ENCODE data around the gene PFDN2. TPM values are rescaled to one million over a fixed set of nuclear protein-coding genes. Genes with fewer than 3 reads are reported as not detected.

PFDN2 gene
- total and polyA plus RNA-seq, 2 of the 4 experiments (the other 2 are of a cell fraction), result 62.4 to 179 TPM

- Histone ChIP-seq H3K23ac (ENCODE audit: low read depth, low read length) (peak overlapping the region; percentile 27; the same call in 1 of the 2 replicates), H3K9ac (ENCODE audit: low read depth, low read length) (no peak overlapping the region), H3K9me1 (ENCODE audit: insufficient read depth, low read length) (peaks cover 14% of the 10 kb centered on the region), H3K14ac (replicated peaks; ENCODE audit: low read depth, low read length) (peak overlapping the region; percentile 71; the same call in 1 of the 2 replicates), H3K27me3 (ENCODE audit: control insufficient read depth, insufficient read depth, low read length) (no peaks in the 10 kb centered on the region), H3K4me1 (ENCODE audit: control insufficient read depth, insufficient read depth, low read length) (peaks cover 10% of the 10 kb centered on the region), H4K8ac (ENCODE audit: low read depth in 2 of 2, low read length in 2 of 2) (no peak overlapping the region), H2BK20ac (ENCODE audit: low read depth, low read length) (peak overlapping the region; percentile 2; the same call in 1 of the 2 replicates), H2BK15ac (ENCODE audit: low read depth, low read length) (no peak overlapping the region), H4K5ac (ENCODE audit: low read depth, low read length) (no peak overlapping the region), H2BK120ac (ENCODE audit: low read depth, low read length) (peak overlapping the region; percentile 46; the same call in 1 of the 2 replicates), H3K79me1 (ENCODE audit: low read depth in 1 of 2, low read length in 2 of 2) (no peaks in the 10 kb centered on the region), H2AK9ac (replicated peaks; ENCODE audit: low read depth, low read length, poor library complexity) (no peak overlapping the region), H3K18ac (ENCODE audit: low read depth, low read length) (no peak overlapping the region), H3K4me2 (ENCODE audit: low read depth, low read length) (no peak overlapping the region), H2AFZ (replicated peaks; ENCODE audit: low read length, poor library complexity) (no peak overlapping the region), H4K91ac (ENCODE audit: insufficient read depth, low read depth, low read length) (no peak overlapping the region), H3K9me3 (ENCODE audit: control insufficient read depth, insufficient read depth, low read length) (no peaks in the 10 kb centered on the region), H3K4me3 (ENCODE audit: insufficient read depth, low read depth, low read length) (no peak overlapping the region), H4K20me1 (ENCODE audit: insufficient read depth, low read length) (no peaks in the 10 kb centered on the region), H2AK5ac (ENCODE audit: low read depth, low read length) (peak overlapping the region; percentile 14; the same call in 1 of the 2 replicates), H3K4ac (ENCODE audit: low read depth, low read length) (peak overlapping the region; percentile 39; the same call in 1 of the 2 replicates), H3K36me3 (ENCODE audit: control insufficient read depth, insufficient read depth, low read length) (no peaks in the 10 kb centered on the region), H3K27ac (ENCODE audit: insufficient read depth, low read length) (no peak overlapping the region), H2BK5ac (ENCODE audit: low read depth, low read length, poor library complexity, severe bottlenecking) (no peak overlapping the region), H3K56ac (ENCODE audit: extremely low read depth, insufficient read depth, low read length) (no peak overlapping the region)
- ChIA-PET CTCF (no interaction called here), POLR2A (ENCODE audit: unreplicated experiment) (no interaction called here)
- no TSS peak for BruUV-seq (replicated peaks)
- in situ Hi-C loops (cut with MboI; ENCODE audit: low sequenced_read_pairs), result no loop called here
- WGBS, 2 experiments (ENCODE audit: extremely low coverage in 2 of 2, insufficient read length in 1 of 2), result 100% methylated on average over 4 of the region's 7 CpGs; no CpG with 5 or more reads in 1 of the 2 experiments
- intact Hi-C loops (cut with micrococcal nuclease), result no loop called here
- DNase-seq (no peak), ATAC-seq (ENCODE audit: low read depth) (no peak)
- dilution Hi-C loops (cut with HindIII; ENCODE audit: low sequenced_read_pairs, unreplicated experiment), result no loop called here
- TF ChIP-seq RFX5 (IDR thresholded peaks at IDR 0.05; ENCODE audit: low read depth, low read length), result no peak
- no peak for TF ChIP-seq CHD1 (IDR thresholded peaks at IDR 0.05; ENCODE audit: low read depth, low read length)
- no peak for TF ChIP-seq ELK1 (IDR thresholded peaks at IDR 0.05; ENCODE audit: borderline replicate concordance, low read depth, low read length)
- no peak for TF ChIP-seq CEBPB (IDR thresholded peaks at IDR 0.05; ENCODE audit: low read depth, low read length)
- TF ChIP-seq NFE2L2 (IDR thresholded peaks at IDR 0.05; ENCODE audit: low read depth, low read length), result no peak
- TF ChIP-seq BHLHE40 (IDR thresholded peaks at IDR 0.05; ENCODE audit: low read depth, low read length), result no peak
- no peak for TF ChIP-seq USF2 (IDR thresholded peaks at IDR 0.05; ENCODE audit: low read depth, low read length)
- no peak for TF ChIP-seq RAD21 (IDR thresholded peaks at IDR 0.05; ENCODE audit: low read length)
- TF ChIP-seq MAZ (IDR thresholded peaks at IDR 0.05; ENCODE audit: borderline replicate concordance, low read depth, low read length), result no peak
- TF ChIP-seq CTCF (conservative IDR thresholded peaks at IDR 0.05; ENCODE audit: low read depth, low read length), result no peak
- TF ChIP-seq SMC3 (IDR thresholded peaks at IDR 0.05; ENCODE audit: low read depth, low read length), result no peak
These were observed 25.9 kb downstream of the PFDN2 start for GRCh38 chr1:161091796-161092507.
